NK-92 (cell line): ENCODE results near the gene CT45A6.
"Not testable (repeated sequence)": the region's sequence is repeated elsewhere in the genome, so short reads cannot be mapped to it uniquely, and the experiment has no call there.

Source experiments
- DNase-seq: peaks from one replicate; lab custom pipeline; 2025; ENCODE audit not compliant: unreplicated experiment; lab: John Stamatoyannopoulos, UW

Gene CT45A6

GRCh38 chrX:135802687-135803086, at the start of gene CT45A6:
TSS of gene CT45A6 (minus strand) at chrX:135802787. CDS start at chrX:135798993, 3,794 bp downstream.
- not testable (repeated sequence) for DNase-seq

GRCh38 chrX:135837180-135837579, 34.6 kb upstream of the CT45A6 start, which contains the start of gene CT45A7:
TSS of gene CT45A7 (minus strand) at chrX:135837280. CDS start at chrX:135833533, 3,747 bp downstream.
- not testable (repeated sequence) for DNase-seq

GRCh38 chrX:135819912-135820311, 17.3 kb upstream of the CT45A6 start, which contains the start of gene CT45A2:
TSS of gene CT45A2 (minus strand) at chrX:135820012. CDS start at chrX:135816265, 3,747 bp downstream.
- not testable (repeated sequence) for DNase-seq

GRCh38 chrX:135785403-135785802, 17.2 kb downstream of the CT45A6 start, which contains the start of gene CT45A5:
TSS of gene CT45A5 (minus strand) at chrX:135785503. CDS start at chrX:135781729, 3,774 bp downstream.
- not testable (repeated sequence) for DNase-seq

GRCh38 chrX:135768091-135768490, 34.5 kb downstream of the CT45A6 start, which contains the start of gene CT45A3:
TSS of gene CT45A3 (minus strand) at chrX:135768191. CDS start at chrX:135764444, 3,747 bp downstream.
- DNase-seq = not testable (repeated sequence)

- DNase-seq = not testable (repeated sequence)
These were observed 57.8 kb downstream of the CT45A6 start for GRCh38 chrX:135744739-135745138.
